Measurements from ENCODE around the gene OXLD1.

DNA sequence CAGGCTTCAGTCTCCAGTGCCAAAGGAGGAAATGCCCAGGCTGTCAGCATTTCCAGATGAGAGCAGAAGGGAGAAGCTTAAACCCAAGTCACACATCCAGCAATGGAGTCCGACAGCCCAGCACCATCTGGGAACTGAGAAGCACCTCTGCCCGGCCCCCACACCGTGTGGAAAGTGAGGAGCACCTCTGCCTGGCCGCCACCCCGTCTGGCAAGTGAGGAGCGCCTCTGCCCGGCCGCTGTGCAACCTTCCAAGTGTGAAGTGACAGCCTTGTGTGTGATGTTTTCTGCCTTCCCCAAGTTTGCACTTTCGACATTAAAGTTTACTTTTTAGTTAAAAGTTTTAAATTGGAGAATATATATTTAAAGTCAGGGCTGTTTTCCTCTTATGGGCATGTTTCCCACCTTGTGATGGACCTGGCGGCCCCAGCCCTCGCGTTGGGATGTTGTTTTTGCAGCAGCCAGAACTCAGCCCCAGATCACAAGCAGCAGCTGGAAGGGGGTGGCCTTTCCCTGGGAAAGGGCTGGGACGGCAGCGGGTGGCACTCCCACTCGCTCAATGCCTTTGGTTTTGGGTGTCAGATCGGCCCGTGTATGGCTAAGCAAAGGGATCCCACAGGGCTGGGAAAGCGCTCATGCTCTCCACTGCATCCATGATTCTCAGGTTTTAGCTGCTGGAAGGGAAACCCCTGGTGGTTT lies 7.3 kb upstream of the OXLD1 start:
- TF ChIP-seq, protein P1, sequence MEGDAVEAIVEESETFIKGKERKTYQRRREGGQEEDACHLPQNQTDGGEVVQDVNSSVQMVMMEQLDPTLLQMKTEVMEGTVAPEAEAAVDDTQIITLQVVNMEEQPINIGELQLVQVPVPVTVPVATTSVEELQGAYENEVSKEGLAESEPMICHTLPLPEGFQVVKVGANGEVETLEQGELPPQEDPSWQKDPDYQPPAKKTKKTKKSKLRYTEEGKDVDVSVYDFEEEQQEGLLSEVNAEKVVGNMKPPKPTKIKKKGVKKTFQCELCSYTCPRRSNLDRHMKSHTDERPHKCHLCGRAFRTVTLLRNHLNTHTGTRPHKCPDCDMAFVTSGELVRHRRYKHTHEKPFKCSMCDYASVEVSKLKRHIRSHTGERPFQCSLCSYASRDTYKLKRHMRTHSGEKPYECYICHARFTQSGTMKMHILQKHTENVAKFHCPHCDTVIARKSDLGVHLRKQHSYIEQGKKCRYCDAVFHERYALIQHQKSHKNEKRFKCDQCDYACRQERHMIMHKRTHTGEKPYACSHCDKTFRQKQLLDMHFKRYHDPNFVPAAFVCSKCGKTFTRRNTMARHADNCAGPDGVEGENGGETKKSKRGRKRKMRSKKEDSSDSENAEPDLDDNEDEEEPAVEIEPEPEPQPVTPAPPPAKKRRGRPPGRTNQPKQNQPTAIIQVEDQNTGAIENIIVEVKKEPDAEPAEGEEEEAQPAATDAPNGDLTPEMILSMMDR (conservative IDR thresholded peaks at IDR 0.05; ENCODE audit: low read depth, low read length): no peak
- TF ChIP-seq EZH2 (IDR thresholded peaks at IDR 0.05; ENCODE audit: low read length, unreplicated experiment): no peak
- no peak for TF ChIP-seq EZH2phosphoT487 (IDR thresholded peaks at IDR 0.05; ENCODE audit: borderline replicate concordance, low read length)

Measured in PC-3 (cell line).